D721Med (cell line): ENCODE results near the gene ENTPD5.

Experiments
- DNase-seq: peaks from one replicate; pipeline ENCODE4 v3.0.0; 2011; ENCODE audit warnings: low spot score; ENCODE audit not compliant: insufficient read length
- FAIRE-seq: peaks from 2 replicates; lab custom pipeline; 2011; peaks lifted over from hg19 to GRCh38; lab: Jason Lieb, UNC
- TF ChIP-seq, protein P1 (sequence below): IDR thresholded peaks from 2 replicates; pipeline ENCODE4 v1.5.1; 2012; ENCODE audit warnings: mild to moderate bottlenecking, control low read depth; ENCODE audit not compliant: insufficient read depth; ENCODE audit errors: missing control alignments

The ENTPD5 gene

DNA sequence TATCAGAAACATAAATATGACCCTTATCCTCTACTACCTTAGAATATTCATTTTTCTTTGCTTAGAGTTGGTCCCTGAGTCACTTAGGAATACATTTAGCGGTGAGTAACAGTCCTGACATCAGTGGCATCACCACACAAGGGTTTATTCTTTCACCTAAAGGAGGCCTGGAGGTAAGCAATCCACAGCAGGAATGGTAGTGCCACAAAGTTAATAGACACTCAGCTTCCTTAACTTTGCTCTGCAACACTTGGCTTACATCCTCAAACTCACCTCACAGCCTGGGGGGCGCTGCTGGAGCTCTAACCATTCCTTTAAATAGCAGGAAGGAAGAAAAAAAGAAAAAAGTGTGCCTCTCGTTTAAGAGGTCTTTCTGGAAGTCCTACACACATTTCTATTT, 29.2 kb upstream of the ENTPD5 start:
- TF ChIP-seq, protein P1, sequence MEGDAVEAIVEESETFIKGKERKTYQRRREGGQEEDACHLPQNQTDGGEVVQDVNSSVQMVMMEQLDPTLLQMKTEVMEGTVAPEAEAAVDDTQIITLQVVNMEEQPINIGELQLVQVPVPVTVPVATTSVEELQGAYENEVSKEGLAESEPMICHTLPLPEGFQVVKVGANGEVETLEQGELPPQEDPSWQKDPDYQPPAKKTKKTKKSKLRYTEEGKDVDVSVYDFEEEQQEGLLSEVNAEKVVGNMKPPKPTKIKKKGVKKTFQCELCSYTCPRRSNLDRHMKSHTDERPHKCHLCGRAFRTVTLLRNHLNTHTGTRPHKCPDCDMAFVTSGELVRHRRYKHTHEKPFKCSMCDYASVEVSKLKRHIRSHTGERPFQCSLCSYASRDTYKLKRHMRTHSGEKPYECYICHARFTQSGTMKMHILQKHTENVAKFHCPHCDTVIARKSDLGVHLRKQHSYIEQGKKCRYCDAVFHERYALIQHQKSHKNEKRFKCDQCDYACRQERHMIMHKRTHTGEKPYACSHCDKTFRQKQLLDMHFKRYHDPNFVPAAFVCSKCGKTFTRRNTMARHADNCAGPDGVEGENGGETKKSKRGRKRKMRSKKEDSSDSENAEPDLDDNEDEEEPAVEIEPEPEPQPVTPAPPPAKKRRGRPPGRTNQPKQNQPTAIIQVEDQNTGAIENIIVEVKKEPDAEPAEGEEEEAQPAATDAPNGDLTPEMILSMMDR = no peak
- no peak for DNase-seq
- FAIRE-seq = no peak

DNA sequence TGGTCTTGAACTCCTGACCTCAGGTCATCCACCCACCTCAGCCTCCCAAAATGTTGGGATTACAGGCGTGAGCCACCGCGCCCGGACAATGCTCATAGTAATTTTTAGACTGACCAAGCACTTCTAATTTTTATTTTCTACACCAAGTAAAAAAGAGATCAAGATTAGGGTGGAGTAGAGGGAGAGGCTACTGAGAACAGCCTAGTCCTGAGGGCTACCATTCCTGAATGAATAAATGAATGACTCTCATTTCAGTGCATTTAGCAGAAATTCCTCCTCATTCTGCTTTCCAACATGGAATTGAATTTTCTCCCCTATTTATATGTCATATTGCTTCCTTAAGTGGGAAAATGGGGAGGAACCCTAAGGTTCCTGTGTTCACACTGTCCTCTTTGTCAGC, 26.4 kb upstream of the ENTPD5 start:
- DNase-seq (no peak), FAIRE-seq (no peak)
- TF ChIP-seq, protein P1 = no peak

GRCh38 chr14:74042296-74042695, 23.2 kb upstream of the ENTPD5 start:
- no peak for DNase-seq
- no peak for FAIRE-seq
- TF ChIP-seq, protein P1 = no peak

DNA sequence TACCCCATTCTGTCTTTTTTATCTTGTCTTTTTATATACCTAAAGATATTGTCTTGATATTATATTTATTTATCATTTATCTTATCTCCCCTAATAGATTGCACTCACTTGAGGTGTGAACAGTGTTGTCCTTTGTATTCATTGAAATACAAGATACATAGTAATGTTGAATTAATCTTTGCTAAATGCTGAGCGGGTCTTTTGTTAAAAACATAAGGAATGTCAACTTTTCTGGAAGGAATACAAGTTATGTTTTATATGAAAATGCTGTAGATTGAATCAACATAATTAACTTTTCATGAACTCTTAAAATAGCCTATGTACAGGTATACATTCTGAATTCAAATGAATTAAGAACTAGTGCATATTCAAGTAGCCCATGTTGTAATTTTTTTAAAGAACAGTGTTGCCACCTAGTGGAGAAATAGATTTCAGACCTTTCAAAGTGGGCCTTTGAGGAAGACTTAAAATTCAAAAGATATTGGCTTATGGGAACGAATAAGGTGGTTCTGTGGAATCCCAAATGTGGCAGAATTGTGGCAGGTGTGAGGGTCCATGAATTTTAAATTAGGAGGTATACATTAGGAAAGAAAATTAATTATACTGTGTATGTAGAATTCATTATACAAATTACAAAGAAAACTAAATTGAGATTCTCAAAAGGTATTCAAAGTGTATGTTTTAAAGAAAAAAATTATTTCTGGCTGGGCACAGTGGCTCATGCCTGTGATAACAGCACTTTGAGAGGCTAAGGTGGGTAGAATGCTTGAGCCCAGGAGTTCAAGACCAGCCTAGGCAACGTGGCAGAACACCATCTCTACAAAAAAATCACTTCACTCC, 19.2 kb upstream of the ENTPD5 start:
- FAIRE-seq (peak; percentile 76), DNase-seq (peak; percentile 40)
- TF ChIP-seq, protein P1 = peak; percentile 72

DNA sequence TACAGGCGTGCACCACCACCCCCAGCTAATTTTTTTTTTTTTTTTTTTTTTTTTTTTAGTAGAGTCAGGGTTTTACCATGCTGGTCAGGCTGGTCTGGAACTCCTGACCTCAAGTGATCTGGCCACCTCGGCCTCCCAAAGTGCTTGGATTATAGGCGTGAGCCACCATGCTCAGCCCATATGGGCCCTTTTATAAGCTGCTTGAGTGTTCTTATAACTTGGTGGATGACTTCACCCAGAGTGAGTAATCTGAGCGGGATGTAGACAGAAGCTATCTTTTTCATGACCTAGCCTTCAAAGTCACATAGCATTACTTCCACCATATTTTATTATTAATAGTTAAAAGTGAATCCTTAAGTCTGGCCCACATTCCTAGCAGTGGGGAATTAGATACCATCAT, 16.5 kb upstream of the ENTPD5 start:
- FAIRE-seq (no peak), DNase-seq (no peak)
- TF ChIP-seq, protein P1 = no peak

DNA sequence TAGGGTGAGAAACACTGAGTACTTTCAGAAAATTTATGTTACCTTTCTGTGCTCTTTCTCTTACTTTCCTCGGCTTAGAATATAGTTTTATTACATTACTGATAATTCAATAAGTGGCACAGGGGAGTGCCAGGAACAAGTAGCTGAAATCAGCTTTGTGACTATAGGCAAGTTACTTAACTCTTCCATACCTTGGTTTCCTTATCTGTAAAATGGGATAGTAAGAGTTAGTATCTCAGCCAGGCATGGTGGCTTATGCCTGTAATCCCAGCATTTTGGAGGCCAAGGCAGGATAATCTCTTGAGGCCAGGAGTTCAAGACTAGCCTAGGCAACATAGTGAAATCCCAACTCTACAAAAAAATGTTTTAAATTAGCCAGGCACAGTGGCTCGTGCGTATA, 15.5 kb upstream of the ENTPD5 start:
- FAIRE-seq (no peak), DNase-seq (no peak)
- TF ChIP-seq, protein P1 = no peak

GRCh38 chr14:74029136-74029535, 10.0 kb upstream of the ENTPD5 start:
- TF ChIP-seq, protein P1 = no peak
- no peak for FAIRE-seq

More at GRCh38 chr14:74029136-74029535, 10.0 kb upstream of the ENTPD5 start:
- DNase-seq = no peak
